ENCODE results near the gene KCNMA1.
"Not testable (repeated sequence)": the region's sequence is repeated elsewhere in the genome, so short reads cannot be mapped to it uniquely, and the experiment has no call there.

Gene KCNMA1

DNA sequence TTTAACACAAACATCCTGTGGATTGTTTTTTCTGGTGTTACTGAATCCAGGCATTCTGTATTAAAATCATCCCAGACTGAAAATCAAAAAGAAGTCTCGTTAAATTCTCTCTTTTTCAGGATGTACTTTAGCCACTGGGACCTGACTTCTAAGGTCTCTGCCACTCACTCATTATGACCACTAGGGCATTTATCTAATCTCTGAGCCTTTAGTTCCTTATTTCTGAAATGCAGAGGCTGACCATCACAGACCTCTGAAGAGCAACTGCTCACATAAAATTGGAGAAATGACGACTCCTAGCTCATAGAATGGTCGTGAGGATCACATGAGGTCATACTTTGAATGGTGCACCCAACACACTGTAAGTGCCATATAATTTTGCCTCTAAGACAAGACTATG, 63.2 kb downstream of the KCNMA1 start:
- DNase-seq: no peak
- in situ Hi-C loops (cut with MboI; ENCODE audit: low pct_unique_long_range_greater_than_20kb, low sequenced_read_pairs): no loop called here

DNA sequence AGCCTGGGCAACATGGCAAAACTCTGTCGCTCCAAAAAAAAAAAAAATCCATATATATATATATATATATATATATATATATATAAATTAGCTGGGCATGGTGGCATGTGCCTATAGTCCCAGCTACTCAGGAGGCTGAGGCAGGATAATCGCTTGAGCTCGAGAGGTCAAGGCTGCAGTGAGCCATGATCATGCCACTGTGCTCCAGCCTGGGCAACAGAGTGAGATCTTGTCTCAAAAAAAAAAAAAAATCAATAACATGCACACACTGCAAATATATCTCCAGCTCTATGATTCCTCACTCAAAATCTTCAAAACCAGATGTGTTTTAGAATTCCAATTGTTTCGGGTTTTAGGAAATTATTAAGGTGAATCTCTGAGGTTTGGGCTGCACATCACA, 65.1 kb downstream of the KCNMA1 start:
- in situ Hi-C loops (cut with MboI; ENCODE audit: low pct_unique_long_range_greater_than_20kb, low sequenced_read_pairs); DNase-seq: not testable (repeated sequence)

GRCh38 chr10:77571490-77571889, 66.1 kb downstream of the KCNMA1 start:
- in situ Hi-C loops (cut with MboI; ENCODE audit: low pct_unique_long_range_greater_than_20kb, low sequenced_read_pairs): no loop called here
- DNase-seq: no peak

- DNase-seq: no peak
- in situ Hi-C loops (cut with MboI; ENCODE audit: low pct_unique_long_range_greater_than_20kb, low sequenced_read_pairs): no loop called here
These were observed 70.6 kb downstream of the KCNMA1 start for GRCh38 chr10:77566914-77567566.

DNA sequence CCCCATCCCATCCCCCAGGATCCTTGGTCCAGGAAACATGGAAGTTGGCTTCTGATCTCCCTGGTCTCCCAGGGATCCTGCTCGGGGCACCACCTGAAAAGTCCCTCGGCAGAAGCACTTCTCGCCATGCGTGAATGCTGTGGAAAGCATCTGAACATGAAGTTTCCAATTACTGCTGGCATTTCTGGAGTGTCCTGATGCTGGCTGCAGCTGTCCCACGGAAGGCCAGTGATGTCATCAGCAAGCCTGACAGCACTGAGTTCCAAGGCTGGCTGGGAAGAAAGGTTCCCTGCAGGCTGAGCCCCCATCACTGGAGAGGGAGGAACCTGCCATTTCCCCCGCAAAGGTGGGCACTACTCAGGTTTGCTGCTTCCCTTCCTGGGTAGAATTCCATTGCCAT, 71.4 kb downstream of the KCNMA1 start:
- no peak for DNase-seq
- in situ Hi-C loops (cut with MboI; ENCODE audit: low pct_unique_long_range_greater_than_20kb, low sequenced_read_pairs): no loop called here

DNA sequence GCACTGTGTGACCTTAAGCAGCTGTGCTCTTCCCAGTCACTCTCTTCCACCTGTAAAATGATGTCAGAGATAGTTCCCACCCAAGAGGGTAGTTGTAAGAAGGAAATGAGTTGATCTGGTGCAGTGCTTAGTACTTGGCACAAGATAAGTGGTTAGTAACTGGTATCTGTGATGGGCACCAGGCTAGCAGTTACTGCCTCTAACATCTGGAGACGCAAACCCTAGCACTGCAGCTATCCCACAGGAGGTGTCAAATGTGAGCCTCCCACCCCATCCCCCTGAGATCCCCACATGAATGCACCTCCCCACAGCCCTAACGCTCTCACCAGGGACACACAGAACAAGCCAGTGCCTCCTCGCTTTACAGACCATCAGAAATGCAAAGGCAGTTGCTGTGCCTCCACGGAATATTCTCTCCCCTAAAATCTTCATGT, 72.0 kb downstream of the KCNMA1 start:
- in situ Hi-C loops (cut with MboI; ENCODE audit: low pct_unique_long_range_greater_than_20kb, low sequenced_read_pairs): no loop called here
- DNase-seq: no peak

GRCh38 chr10:77564731-77565589, 72.6 kb downstream of the KCNMA1 start:
- in situ Hi-C loops (cut with MboI; ENCODE audit: low pct_unique_long_range_greater_than_20kb, low sequenced_read_pairs): no loop called here
- DNase-seq: no peak

DNA sequence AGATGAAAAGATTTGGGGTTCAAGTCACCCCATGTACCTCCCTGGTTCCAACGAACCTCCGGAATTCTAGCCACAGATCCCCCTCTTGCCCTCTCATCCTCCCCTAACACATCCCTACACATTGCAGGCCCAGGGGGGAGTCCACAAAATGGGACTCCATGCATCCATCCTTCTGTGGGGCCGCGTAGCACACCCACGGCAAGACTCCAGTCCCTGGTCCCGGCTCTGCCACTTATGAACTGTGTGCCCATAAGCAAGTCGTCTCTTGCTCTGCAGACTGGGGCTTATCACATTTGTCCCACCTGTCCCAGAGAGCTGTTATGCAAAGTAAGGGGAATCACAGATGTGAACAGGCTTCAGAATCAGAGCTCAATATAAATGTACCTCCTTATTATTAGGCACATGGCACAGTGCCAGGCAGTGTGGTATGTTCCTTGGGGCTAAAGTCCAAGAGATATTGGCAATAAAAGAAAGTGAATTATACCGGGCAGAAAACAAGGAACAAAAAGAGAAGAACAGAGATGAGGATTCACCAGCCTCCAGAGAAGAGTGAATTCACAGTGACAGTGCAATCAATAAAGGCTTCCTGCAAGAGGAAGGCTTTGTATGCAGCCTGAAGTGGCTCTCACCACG, 73.9 kb downstream of the KCNMA1 start:
- in situ Hi-C loops (cut with MboI; ENCODE audit: low pct_unique_long_range_greater_than_20kb, low sequenced_read_pairs): no loop called here
- no peak for DNase-seq

GRCh38 chr10:77562742-77563141, 74.9 kb downstream of the KCNMA1 start:
- DNase-seq: no peak
- in situ Hi-C loops (cut with MboI; ENCODE audit: low pct_unique_long_range_greater_than_20kb, low sequenced_read_pairs): no loop called here

- no peak for DNase-seq
- in situ Hi-C loops (cut with MboI; ENCODE audit: low pct_unique_long_range_greater_than_20kb, low sequenced_read_pairs): no loop called here
These were observed 75.6 kb downstream of the KCNMA1 start for GRCh38 chr10:77561991-77562390.

- no peak for DNase-seq
- in situ Hi-C loops (cut with MboI; ENCODE audit: low pct_unique_long_range_greater_than_20kb, low sequenced_read_pairs): no loop called here
These were observed 77.1 kb downstream of the KCNMA1 start for GRCh38 chr10:77560471-77560870.

DNA sequence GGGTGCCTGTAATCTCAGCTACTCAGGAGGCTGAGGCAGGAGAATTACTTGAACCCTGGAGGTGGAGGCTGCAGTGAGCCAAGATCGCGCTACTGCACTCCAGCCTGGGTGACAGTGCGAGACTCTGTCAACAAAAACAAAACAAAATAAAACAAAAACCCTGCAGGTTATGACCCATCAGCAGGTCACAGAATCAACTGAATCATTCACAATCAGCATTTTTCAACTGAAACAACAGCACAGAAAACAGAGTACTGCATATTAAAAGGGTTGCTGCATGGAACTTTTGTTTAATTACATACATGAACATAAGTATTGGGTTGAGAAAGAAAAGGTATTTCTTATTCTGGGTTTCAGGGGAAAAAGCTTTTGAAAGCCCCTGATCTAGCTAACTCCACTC, 77.6 kb downstream of the KCNMA1 start:
- DNase-seq: no peak
- in situ Hi-C loops (cut with MboI; ENCODE audit: low pct_unique_long_range_greater_than_20kb, low sequenced_read_pairs): no loop called here

- in situ Hi-C loops (cut with MboI; ENCODE audit: low pct_unique_long_range_greater_than_20kb, low sequenced_read_pairs): no loop called here
- no peak for DNase-seq
These were observed 80.5 kb downstream of the KCNMA1 start for GRCh38 chr10:77556990-77557601.

GRCh38 chr10:77555591-77556212, 81.9 kb downstream of the KCNMA1 start:
- in situ Hi-C loops (cut with MboI; ENCODE audit: low pct_unique_long_range_greater_than_20kb, low sequenced_read_pairs): no loop called here
- DNase-seq: no peak

DNA sequence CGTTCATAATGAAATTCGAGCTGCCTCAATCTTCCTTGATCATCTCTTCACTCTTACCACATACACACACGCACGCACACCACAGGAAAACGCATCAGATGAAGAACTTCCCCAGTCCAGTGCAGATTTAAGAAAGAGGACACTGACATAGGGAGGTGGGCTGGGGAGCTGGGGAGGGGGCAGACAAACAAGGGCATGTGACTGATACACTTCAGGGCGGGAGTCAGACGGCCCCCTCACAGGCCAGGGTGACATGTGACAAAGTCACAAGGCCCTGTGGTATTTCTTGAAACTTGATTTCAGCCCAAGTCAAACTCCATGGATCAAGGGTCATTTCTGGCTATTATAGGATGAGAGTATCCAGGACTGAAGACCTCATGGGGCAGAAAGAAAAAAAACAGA, 82.6 kb downstream of the KCNMA1 start:
- DNase-seq: peak; percentile 19
- in situ Hi-C loops (cut with MboI; ENCODE audit: low pct_unique_long_range_greater_than_20kb, low sequenced_read_pairs): no loop called here

- in situ Hi-C loops (cut with MboI; ENCODE audit: low pct_unique_long_range_greater_than_20kb, low sequenced_read_pairs): no loop called here
- no peak for DNase-seq
These were observed 83.6 kb downstream of the KCNMA1 start for GRCh38 chr10:77553966-77554365.

- in situ Hi-C loops (cut with MboI; ENCODE audit: low pct_unique_long_range_greater_than_20kb, low sequenced_read_pairs): no loop called here
- no peak for DNase-seq
These were observed 84.3 kb downstream of the KCNMA1 start for GRCh38 chr10:77553311-77553710.

DNA sequence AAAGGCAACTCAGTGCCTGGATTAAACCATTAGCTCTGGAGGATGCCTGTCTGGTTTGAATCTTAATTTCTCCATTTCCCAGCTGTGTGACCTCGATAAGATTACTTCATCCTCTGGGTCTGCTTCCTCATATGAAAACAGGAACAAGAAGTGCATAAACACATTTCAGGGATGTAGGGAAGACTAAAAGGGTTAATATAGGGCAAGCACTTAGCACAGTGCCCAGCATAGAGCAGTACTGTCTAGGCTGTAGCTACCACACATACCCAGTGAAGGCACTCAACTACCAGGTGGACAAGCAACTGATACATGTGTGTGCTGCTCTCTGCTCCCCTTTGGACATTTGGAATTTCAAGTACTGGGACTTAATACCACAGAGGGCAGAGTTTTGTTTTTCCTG, 85.4 kb downstream of the KCNMA1 start:
- in situ Hi-C loops (cut with MboI; ENCODE audit: low pct_unique_long_range_greater_than_20kb, low sequenced_read_pairs): no loop called here
- no peak for DNase-seq

GRCh38 chr10:77550378-77550777, 87.2 kb downstream of the KCNMA1 start:
- no peak for DNase-seq
- in situ Hi-C loops (cut with MboI; ENCODE audit: low pct_unique_long_range_greater_than_20kb, low sequenced_read_pairs): no loop called here
